Glutamatergic neuron (in vitro differentiated cells): ENCODE results near the gene GPATCH11. TPM values are rescaled to one million over a fixed set of nuclear protein-coding genes. Genes with fewer than 3 reads are reported as not detected.

ENCODE experiments used
- DNase-seq: peaks from one replicate; pipeline ENCODE4 v3.0.0; 2022
- H3K27ac Mint-ChIP-seq: one replicate; pipeline ENCODE4 v1.8.0; 2020; ENCODE audit warnings: mild to moderate bottlenecking, mixed read lengths, inconsistent platforms; ENCODE audit not compliant: unreplicated experiment
- H3K27me3 Mint-ChIP-seq: one replicate; pipeline ENCODE4 v1.8.0; 2020; ENCODE audit warnings: mild to moderate bottlenecking, moderate library complexity, mixed read lengths, inconsistent platforms; ENCODE audit not compliant: unreplicated experiment
- H3K36me3 Mint-ChIP-seq: one replicate; pipeline ENCODE4 v1.8.0; 2020; ENCODE audit warnings: mild to moderate bottlenecking, mixed read lengths, inconsistent platforms; ENCODE audit not compliant: unreplicated experiment
- H3K4me1 Mint-ChIP-seq: one replicate; pipeline ENCODE4 v1.8.0; 2020; ENCODE audit warnings: mild to moderate bottlenecking, low read depth, mixed read lengths, inconsistent platforms; ENCODE audit not compliant: unreplicated experiment
- H3K4me3 Mint-ChIP-seq: one replicate; pipeline ENCODE4 v1.8.0; 2020; ENCODE audit warnings: mild to moderate bottlenecking, mixed read lengths, inconsistent platforms; ENCODE audit not compliant: unreplicated experiment
- H3K9me3 Mint-ChIP-seq: one replicate; pipeline ENCODE4 v1.8.0; 2020; ENCODE audit warnings: mild to moderate bottlenecking, moderate library complexity, mixed read lengths, inconsistent platforms; ENCODE audit not compliant: unreplicated experiment
- total RNA-seq: library from RNA; stranded (reverse); fragmentation: NEBNext Ultra II Directional; extraction: Animal tissue kit (Norgen Biotek cat#: 25700); gene quantifications from one replicate; pipeline ENCODE4 v1.2.1, GENCODE V29; 2021; ENCODE audit not compliant: unreplicated experiment
- TF ChIP-seq, protein P1 (sequence below): fragments of 200-600 bp; sonication (generic); IDR thresholded peaks from one replicate; pipeline ENCODE4 v1.5.0; 2021; ENCODE audit not compliant: partially characterized antibody, unreplicated experiment

The GPATCH11 gene
- total RNA-seq, 1 donor from 2014 or later = 13.2 TPM

DNA sequence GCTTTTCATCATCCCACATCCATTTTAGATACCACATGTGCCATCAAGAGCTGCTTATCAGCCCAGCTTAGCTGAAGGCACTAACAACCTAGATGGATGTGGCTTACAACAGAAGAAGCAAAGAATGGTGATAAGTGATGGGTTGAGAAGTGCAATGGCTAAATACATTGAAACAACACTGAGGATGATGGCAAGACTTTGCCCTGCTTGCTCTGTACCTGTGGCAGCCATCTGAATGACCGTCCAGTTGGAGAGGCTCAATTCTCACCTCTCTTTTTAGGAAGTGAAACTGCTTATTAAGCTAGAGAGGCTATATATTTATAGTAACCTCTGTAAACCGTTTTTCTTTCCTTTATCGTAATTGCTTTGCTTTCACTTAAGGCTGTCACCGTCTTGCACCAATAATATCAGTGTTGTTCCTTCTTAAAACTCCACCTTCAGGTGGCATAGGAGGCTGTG, 5.7 kb downstream of the GPATCH11 start:
- H3K27me3 Mint-ChIP-seq = no peaks in the 10 kb centered on the region
- no peak for DNase-seq
- TF ChIP-seq, protein P1, sequence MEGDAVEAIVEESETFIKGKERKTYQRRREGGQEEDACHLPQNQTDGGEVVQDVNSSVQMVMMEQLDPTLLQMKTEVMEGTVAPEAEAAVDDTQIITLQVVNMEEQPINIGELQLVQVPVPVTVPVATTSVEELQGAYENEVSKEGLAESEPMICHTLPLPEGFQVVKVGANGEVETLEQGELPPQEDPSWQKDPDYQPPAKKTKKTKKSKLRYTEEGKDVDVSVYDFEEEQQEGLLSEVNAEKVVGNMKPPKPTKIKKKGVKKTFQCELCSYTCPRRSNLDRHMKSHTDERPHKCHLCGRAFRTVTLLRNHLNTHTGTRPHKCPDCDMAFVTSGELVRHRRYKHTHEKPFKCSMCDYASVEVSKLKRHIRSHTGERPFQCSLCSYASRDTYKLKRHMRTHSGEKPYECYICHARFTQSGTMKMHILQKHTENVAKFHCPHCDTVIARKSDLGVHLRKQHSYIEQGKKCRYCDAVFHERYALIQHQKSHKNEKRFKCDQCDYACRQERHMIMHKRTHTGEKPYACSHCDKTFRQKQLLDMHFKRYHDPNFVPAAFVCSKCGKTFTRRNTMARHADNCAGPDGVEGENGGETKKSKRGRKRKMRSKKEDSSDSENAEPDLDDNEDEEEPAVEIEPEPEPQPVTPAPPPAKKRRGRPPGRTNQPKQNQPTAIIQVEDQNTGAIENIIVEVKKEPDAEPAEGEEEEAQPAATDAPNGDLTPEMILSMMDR = no peak
- H3K4me3 Mint-ChIP-seq = no peak overlapping the region
- H3K36me3 Mint-ChIP-seq = no peaks in the 10 kb centered on the region
- H3K9me3 Mint-ChIP-seq = no peaks in the 10 kb centered on the region
- H3K4me1 Mint-ChIP-seq = no peaks in the 10 kb centered on the region
- no peak overlapping the region for H3K27ac Mint-ChIP-seq

DNA sequence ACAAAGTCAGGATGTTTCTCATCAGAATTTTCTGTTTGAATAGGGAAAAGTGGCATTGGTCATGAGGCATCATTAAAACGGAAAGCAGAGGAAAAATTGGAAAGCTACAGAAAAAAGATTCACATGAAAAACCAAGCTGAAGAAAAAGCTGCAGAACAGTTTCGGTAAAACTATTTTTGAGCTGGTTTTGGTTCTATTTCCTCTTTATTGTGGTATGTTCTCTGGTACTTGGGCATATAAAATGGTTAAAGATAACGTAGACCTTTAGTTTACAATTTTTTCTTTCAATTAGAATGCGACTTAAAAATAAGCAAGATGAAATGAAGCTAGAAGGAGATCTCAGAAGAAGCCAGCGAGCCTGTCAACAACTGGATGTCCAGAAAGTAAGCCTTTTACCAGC, 7.6 kb downstream of the GPATCH11 start:
- H3K9me3 Mint-ChIP-seq = no peaks in the 10 kb centered on the region
- DNase-seq = no peak
- no peaks in the 10 kb centered on the region for H3K27me3 Mint-ChIP-seq
- TF ChIP-seq, protein P1 = no peak
- no peaks in the 10 kb centered on the region for H3K4me1 Mint-ChIP-seq
- H3K27ac Mint-ChIP-seq = no peak overlapping the region
- no peak overlapping the region for H3K4me3 Mint-ChIP-seq
- H3K36me3 Mint-ChIP-seq = no peaks in the 10 kb centered on the region

DNA sequence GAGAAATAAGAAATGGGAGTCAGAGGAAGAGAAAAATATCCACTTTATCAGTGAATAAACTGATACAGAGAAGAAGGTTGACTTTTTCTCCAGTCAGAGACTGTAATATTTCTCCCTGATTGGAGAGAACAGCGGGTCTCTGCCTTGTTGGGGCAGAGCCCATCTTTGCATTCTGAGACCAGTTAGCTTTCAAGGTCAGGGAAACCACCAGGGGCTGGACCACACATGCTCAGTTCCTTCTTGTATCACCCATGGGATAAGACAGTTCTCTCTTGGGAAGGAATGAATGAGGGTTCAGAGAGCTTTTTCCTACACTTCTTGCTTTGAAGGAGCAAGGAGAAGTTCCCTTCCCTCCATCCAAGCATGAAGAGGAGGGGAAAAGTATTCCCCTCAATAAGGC, 12.2 kb downstream of the GPATCH11 start:
- H3K4me1 Mint-ChIP-seq = no peaks in the 10 kb centered on the region
- TF ChIP-seq, protein P1 = no peak
- no peaks in the 10 kb centered on the region for H3K27me3 Mint-ChIP-seq
- H3K36me3 Mint-ChIP-seq = no peaks in the 10 kb centered on the region
- H3K9me3 Mint-ChIP-seq = no peaks in the 10 kb centered on the region
- H3K4me3 Mint-ChIP-seq = no peak overlapping the region
- DNase-seq = no peak
- H3K27ac Mint-ChIP-seq = no peak overlapping the region

DNA sequence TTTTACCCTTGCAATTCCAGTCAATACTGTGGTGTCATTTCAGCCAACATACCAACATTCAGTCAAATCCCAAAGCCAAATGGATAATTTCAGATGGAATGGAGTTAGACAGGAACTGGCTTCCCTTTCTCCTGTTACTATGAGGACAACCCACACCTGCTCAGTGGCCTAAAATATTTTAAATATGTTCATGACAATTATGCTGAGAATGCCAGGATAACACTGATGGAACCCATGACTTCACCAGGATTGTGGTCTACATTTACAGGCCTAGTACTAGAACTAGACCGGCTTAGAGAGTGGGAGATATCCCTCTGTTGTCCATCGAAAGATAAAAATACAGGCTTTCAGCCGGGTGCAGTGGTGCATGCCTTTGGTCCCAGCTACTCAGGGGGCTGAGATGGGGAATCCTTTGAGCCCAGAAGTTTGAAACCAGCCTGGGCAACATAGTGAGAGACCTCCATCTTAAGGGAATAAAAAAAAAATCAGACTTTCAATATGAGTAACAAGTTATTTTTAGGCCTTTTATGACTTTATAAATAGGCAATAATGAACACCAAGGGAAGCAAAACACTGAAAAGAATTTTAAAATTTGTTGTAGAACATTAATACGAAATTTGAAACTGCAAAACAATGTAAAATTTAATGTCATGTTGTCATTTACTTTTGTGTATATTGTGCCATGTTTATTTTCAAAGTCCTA, 14.2 kb downstream of the GPATCH11 start:
- TF ChIP-seq, protein P1 = no peak

DNA sequence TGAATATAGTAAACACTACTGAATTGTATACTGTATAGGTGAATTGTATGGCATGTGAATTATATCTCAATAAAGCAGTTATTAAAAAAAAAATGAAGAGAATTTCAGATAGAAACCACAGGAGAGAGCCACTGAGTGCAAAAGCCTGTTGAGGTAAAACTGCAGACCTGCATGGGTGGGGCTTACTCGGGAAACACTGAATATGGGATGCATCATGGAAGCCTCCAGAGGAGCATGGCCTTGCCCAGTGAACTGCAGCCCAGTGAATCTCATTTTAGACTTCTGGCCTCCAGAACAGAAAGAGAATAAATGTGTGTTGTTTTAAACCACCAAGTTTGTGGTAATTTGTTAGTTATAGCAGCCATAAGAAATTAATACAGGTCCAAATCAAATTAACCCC, 15.7 kb downstream of the GPATCH11 start:
- DNase-seq = no peak
- Mint-ChIP-seq H3K4me3 (no peak overlapping the region), H3K36me3 (no peaks in the 10 kb centered on the region), H3K9me3 (no peaks in the 10 kb centered on the region), H3K4me1 (no peaks in the 10 kb centered on the region), H3K27ac (no peak overlapping the region), H3K27me3 (no peaks in the 10 kb centered on the region)
- TF ChIP-seq, protein P1 = no peak

More for the DNA sequence above, 14.2 kb downstream of the GPATCH11 start:
- no peak for DNase-seq
- Mint-ChIP-seq H3K36me3 (no peaks in the 10 kb centered on the region), H3K4me3 (no peak overlapping the region), H3K4me1 (no peaks in the 10 kb centered on the region), H3K9me3 (no peaks in the 10 kb centered on the region), H3K27me3 (no peaks in the 10 kb centered on the region), H3K27ac (no peak overlapping the region)
